NB4 (cell line): Measurements from ENCODE around the gene RNASE13.

Experiments
- DNase-seq: peaks from one replicate; pipeline ENCODE4 v3.0.0; 2010; ENCODE audit warnings: low read depth
- H3K4me3 ChIP-seq: one replicate; pipeline ENCODE4 v1.5.1; 2011; ENCODE audit warnings: mild to moderate bottlenecking, low read depth, low read length, moderate library complexity
- MAX ChIP-seq: IDR thresholded peaks from 2 replicates; pipeline ENCODE4 v1.6.1; 2011; ENCODE audit warnings: low read depth, low read length
- MYC ChIP-seq: IDR thresholded peaks from 2 replicates; pipeline ENCODE4 v1.6.1; 2011; ENCODE audit warnings: low read depth, low read length
- POLR2A ChIP-seq: IDR thresholded peaks from 2 replicates; pipeline ENCODE4 v1.6.1; 2011; ENCODE audit warnings: mild to moderate bottlenecking; ENCODE audit not compliant: insufficient read length; ENCODE audit errors: extremely low read depth
- TF ChIP-seq, protein P1 (sequence below): IDR thresholded peaks from one replicate; pipeline ENCODE4 v1.5.1; 2012; ENCODE audit warnings: low read depth, low read length

RNASE13 gene

GRCh38 chr14:21078287-21078686 is 43.7 kb upstream of the RNASE13 start:
- TF ChIP-seq MAX (no peak), MYC (no peak), POLR2A (no peak)
- TF ChIP-seq, protein P1, sequence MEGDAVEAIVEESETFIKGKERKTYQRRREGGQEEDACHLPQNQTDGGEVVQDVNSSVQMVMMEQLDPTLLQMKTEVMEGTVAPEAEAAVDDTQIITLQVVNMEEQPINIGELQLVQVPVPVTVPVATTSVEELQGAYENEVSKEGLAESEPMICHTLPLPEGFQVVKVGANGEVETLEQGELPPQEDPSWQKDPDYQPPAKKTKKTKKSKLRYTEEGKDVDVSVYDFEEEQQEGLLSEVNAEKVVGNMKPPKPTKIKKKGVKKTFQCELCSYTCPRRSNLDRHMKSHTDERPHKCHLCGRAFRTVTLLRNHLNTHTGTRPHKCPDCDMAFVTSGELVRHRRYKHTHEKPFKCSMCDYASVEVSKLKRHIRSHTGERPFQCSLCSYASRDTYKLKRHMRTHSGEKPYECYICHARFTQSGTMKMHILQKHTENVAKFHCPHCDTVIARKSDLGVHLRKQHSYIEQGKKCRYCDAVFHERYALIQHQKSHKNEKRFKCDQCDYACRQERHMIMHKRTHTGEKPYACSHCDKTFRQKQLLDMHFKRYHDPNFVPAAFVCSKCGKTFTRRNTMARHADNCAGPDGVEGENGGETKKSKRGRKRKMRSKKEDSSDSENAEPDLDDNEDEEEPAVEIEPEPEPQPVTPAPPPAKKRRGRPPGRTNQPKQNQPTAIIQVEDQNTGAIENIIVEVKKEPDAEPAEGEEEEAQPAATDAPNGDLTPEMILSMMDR: no peak
- no peak for DNase-seq
- H3K4me3 ChIP-seq: no peak overlapping the region

GRCh38 chr14:21077672-21078071 is 43.1 kb upstream of the RNASE13 start:
- no peak overlapping the region for H3K4me3 ChIP-seq
- no peak for DNase-seq
- TF ChIP-seq MAX (no peak), MYC (no peak), POLR2A (no peak)
- TF ChIP-seq, protein P1: no peak

- TF ChIP-seq POLR2A: no peak
- TF ChIP-seq MAX: no peak
- TF ChIP-seq, protein P1: no peak
- no peak for TF ChIP-seq MYC
- no peak overlapping the region for H3K4me3 ChIP-seq
- DNase-seq: no peak
These were observed 41.3 kb upstream of the RNASE13 start for GRCh38 chr14:21075719-21076437.

- no peak overlapping the region for H3K4me3 ChIP-seq
- TF ChIP-seq, protein P1: no peak
- TF ChIP-seq MAX (no peak), POLR2A (no peak), MYC (no peak)
- no peak for DNase-seq
These were observed 40.0 kb upstream of the RNASE13 start for GRCh38 chr14:21074398-21075272.

- TF ChIP-seq, protein P1: no peak
- TF ChIP-seq MYC: no peak
- TF ChIP-seq POLR2A: no peak
- TF ChIP-seq MAX: no peak
These were observed 39.3 kb upstream of the RNASE13 start for GRCh38 chr14:21073921-21074320.

More at GRCh38 chr14:21073921-21074320, 39.3 kb upstream of the RNASE13 start:
- no peak for DNase-seq
- no peak overlapping the region for H3K4me3 ChIP-seq
